Measurements from ENCODE around the gene NRP2. TPM values are rescaled to one million over a fixed set of nuclear protein-coding genes. Genes with fewer than 3 reads are reported as not detected.

NRP2 gene
- total and polyA plus RNA-seq, 2 donors (not counting 1 experiment from before 2014, with no cell fraction given), result 1.8 to 6.8 TPM

DNA sequence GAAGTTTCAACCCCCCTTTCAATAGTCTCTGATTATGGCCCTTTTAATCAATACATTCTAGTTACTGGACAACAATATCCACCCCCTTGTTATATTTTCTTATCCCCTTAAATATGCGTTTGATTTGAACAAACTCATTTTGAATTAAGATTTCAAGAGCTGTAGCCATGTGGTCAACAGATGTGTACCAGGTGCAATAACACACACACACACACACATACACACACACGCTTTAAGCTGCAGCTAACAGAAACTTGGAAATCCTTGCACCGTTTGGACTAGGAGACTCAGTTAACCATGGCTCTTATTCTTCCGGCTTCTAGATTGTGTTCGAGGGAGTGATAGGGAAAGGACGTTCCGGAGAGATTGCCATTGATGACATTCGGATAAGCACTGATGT, 82.8 kb downstream of the NRP2 start:
- intact Hi-C loops (cut with micrococcal nuclease), result loop anchor here (5.0 kb wide), 1 partner anchor 83 kb away; the partner anchor contains the start of gene NRP2
- H3K27me3 ChIP-seq (replicated peaks in 1 of 4; ENCODE audit: control extremely low read depth in 1 of 4, control insufficient read depth in 3 of 4, insufficient read depth in 4 of 4, low read length in 3 of 4), result peaks cover 0 to 11% (median 4%) of the 10 kb centered on the region in 4 experiments
- H3K4me3 Mint-ChIP-seq, result no peak overlapping the region
- H3K4me1 Mint-ChIP-seq, result peaks cover 2% of the 10 kb centered on the region
- H3K4me1 ChIP-seq (ENCODE audit: control insufficient read depth in 2 of 2, insufficient read depth in 2 of 2, low read length in 2 of 2), result peaks cover 7 to 11% of the 10 kb centered on the region in 2 donors
- no peaks in the 10 kb centered on the region for H3K9me3 ChIP-seq (ENCODE audit: control extremely low read depth in 1 of 3, control insufficient read depth in 2 of 3, insufficient read depth in 1 of 3, low read length in 2 of 3)
- no peak for ATAC-seq (ENCODE audit: low read depth)
- no peak overlapping the region for H2AFZ ChIP-seq (ENCODE audit: insufficient read depth, low read depth, low read length, poor library complexity, severe bottlenecking)
- H3K9me3 Mint-ChIP-seq (ENCODE audit: insufficient read depth), result no peaks in the 10 kb centered on the region
- no peak overlapping the region for H3K27ac ChIP-seq (ENCODE audit: low read length in 2 of 2)
- CTCF ChIA-PET, result interaction anchor here (1.1 kb wide), 1 partner anchor 11 kb away, joined by 3 read pairs; no protein-coding TSS in a partner anchor
- no peak overlapping the region for H3K27ac Mint-ChIP-seq
- WGBS (ENCODE audit: insufficient coverage), result 95% methylated on average over 7 of the region's 8 CpGs
- H3K36me3 ChIP-seq (replicated peaks in 1 of 2; ENCODE audit: control extremely low read depth in 1 of 2, control insufficient read depth in 1 of 2, extremely low read depth in 1 of 2, insufficient read depth in 2 of 2, low read length in 1 of 2), result no peaks in the 10 kb centered on the region
- H3K4me2 ChIP-seq (replicated peaks; ENCODE audit: low read depth, low read length, poor library complexity, severe bottlenecking), result no peak overlapping the region
- H4K20me1 ChIP-seq (ENCODE audit: control insufficient read depth, insufficient read depth, low read length, poor library complexity, severe bottlenecking), result no peaks in the 10 kb centered on the region
- H3K27me3 Mint-ChIP-seq, result peaks cover 14% of the 10 kb centered on the region
- H3K79me2 ChIP-seq (ENCODE audit: control insufficient read depth, insufficient read depth, low read length), result no peaks in the 10 kb centered on the region
- DNase-seq, result no peak
- H3K4me3 ChIP-seq (ENCODE audit: control extremely low read depth in 1 of 5, extremely low read depth in 1 of 5, insufficient read depth in 1 of 5, low read depth in 2 of 5, low read length in 4 of 5), result no peak overlapping the region
- no peak overlapping the region for H3K9ac ChIP-seq (ENCODE audit: low read length)
- TF ChIP-seq, protein P1, sequence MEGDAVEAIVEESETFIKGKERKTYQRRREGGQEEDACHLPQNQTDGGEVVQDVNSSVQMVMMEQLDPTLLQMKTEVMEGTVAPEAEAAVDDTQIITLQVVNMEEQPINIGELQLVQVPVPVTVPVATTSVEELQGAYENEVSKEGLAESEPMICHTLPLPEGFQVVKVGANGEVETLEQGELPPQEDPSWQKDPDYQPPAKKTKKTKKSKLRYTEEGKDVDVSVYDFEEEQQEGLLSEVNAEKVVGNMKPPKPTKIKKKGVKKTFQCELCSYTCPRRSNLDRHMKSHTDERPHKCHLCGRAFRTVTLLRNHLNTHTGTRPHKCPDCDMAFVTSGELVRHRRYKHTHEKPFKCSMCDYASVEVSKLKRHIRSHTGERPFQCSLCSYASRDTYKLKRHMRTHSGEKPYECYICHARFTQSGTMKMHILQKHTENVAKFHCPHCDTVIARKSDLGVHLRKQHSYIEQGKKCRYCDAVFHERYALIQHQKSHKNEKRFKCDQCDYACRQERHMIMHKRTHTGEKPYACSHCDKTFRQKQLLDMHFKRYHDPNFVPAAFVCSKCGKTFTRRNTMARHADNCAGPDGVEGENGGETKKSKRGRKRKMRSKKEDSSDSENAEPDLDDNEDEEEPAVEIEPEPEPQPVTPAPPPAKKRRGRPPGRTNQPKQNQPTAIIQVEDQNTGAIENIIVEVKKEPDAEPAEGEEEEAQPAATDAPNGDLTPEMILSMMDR (IDR thresholded peaks at IDR 0.05), result no peak
- TF ChIP-seq EZH2 (IDR thresholded peaks at IDR 0.05; ENCODE audit: borderline replicate concordance, insufficient read depth, low read depth, low read length, poor library complexity, severe bottlenecking), result no peak
- POLR2A ChIA-PET, result no interaction called here

DNA sequence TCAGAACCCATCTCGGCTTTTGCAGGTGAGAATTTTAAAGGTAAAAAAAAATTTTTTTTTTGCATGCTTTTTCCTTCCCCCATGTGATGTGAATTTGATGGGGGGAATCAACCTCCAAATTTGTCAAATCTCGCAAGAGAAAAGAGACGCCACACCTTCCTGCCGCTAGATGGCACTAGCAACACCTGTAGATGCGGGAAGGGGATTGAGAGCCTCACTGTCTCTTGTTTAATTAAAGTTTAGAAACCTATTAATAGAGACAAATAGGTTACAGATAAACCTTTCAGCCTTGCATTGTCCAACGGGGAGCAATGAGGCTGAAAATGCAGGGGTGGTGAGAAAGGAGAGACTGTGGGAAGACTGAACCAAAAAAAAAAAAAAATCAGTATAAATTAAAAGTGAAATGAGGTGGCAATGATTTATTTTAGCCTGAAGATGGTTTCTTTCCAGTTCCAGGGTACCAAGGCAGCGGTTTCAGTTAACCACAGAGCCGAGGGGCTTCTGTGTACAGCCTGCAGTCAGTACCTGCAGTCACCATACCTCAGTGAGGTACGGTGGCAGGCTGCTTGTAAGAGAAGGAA, 84.6 kb downstream of the NRP2 start:
- ChIA-PET CTCF (interaction anchor here (1.1 kb wide), 1 partner anchor 14 kb away, joined by 5 read pairs; no protein-coding TSS in a partner anchor), POLR2A (no interaction called here)
- Histone ChIP-seq H3K36me3 (replicated peaks in 1 of 2; ENCODE audit: control extremely low read depth in 1 of 2, control insufficient read depth in 1 of 2, extremely low read depth in 1 of 2, insufficient read depth in 2 of 2, low read length in 1 of 2) (no peaks in the 10 kb centered on the region), H3K27ac (ENCODE audit: low read length in 2 of 2) (no peak overlapping the region), H3K4me1 (ENCODE audit: control insufficient read depth in 2 of 2, insufficient read depth in 2 of 2, low read length in 2 of 2) (peaks cover 7 to 11% of the 10 kb centered on the region in 2 donors), H4K20me1 (ENCODE audit: control insufficient read depth, insufficient read depth, low read length, poor library complexity, severe bottlenecking) (no peaks in the 10 kb centered on the region), H3K27me3 (replicated peaks in 1 of 4; ENCODE audit: control extremely low read depth in 1 of 4, control insufficient read depth in 3 of 4, insufficient read depth in 4 of 4, low read length in 3 of 4) (peaks cover 0 to 11% (median 4%) of the 10 kb centered on the region in 4 experiments), H3K4me3 (ENCODE audit: control extremely low read depth in 1 of 5, extremely low read depth in 1 of 5, insufficient read depth in 1 of 5, low read depth in 2 of 5, low read length in 4 of 5) (no peak overlapping the region), H2AFZ (ENCODE audit: insufficient read depth, low read depth, low read length, poor library complexity, severe bottlenecking) (no peak overlapping the region), H3K79me2 (ENCODE audit: control insufficient read depth, insufficient read depth, low read length) (no peaks in the 10 kb centered on the region), H3K9ac (ENCODE audit: low read length) (no peak overlapping the region), H3K4me2 (replicated peaks; ENCODE audit: low read depth, low read length, poor library complexity, severe bottlenecking) (no peak overlapping the region), H3K9me3 (ENCODE audit: control extremely low read depth in 1 of 3, control insufficient read depth in 2 of 3, insufficient read depth in 1 of 3, low read length in 2 of 3) (no peaks in the 10 kb centered on the region)
- DNase-seq (peak; percentile 60), ATAC-seq (ENCODE audit: low read depth) (peak; percentile 53)
- Mint-ChIP-seq H3K4me1 (peaks cover 2% of the 10 kb centered on the region), H3K9me3 (ENCODE audit: insufficient read depth) (no peaks in the 10 kb centered on the region), H3K4me3 (no peak overlapping the region), H3K27me3 (peaks cover 21% of the 10 kb centered on the region), H3K27ac (no peak overlapping the region)
- WGBS (ENCODE audit: insufficient coverage), result 33% methylated on average over 3 of the region's 9 CpGs
- no peak for TF ChIP-seq EZH2 (IDR thresholded peaks at IDR 0.05; ENCODE audit: borderline replicate concordance, insufficient read depth, low read depth, low read length, poor library complexity, severe bottlenecking)
- TF ChIP-seq, protein P1 (IDR thresholded peaks at IDR 0.05), result peak; percentile 99
- intact Hi-C loops (cut with micrococcal nuclease), result loop anchor here (5.0 kb wide), 1 partner anchor 85 kb away; the partner anchor contains the start of gene NRP2

Measured in B cell (primary cell).